Loucy (cell line): ENCODE measurements around the gene STX11.

Experiments
- H2AFZ ChIP-seq: fragments of 200-600 bp; sonication (generic); 2 replicates; pipeline ENCODE4 v1.6.0; 2016; ENCODE audit warnings: antibody characterized with exemption, mild to moderate bottlenecking, low read length, moderate library complexity
- H3F3A ChIP-seq: fragments of 200-600 bp; 2 replicates; pipeline ENCODE4 v1.6.0; 2016; ENCODE audit warnings: antibody characterized with exemption, low read depth, mild to moderate bottlenecking
- H3K27me3 ChIP-seq: fragments of 200-600 bp; sonication (generic); 2 replicates; pipeline ENCODE4 v1.6.1; 2014; ENCODE audit warnings: low read length, mild to moderate bottlenecking; ENCODE audit not compliant: insufficient read depth, poor library complexity, severe bottlenecking
- H3K36me3 ChIP-seq: fragments of 200-600 bp; sonication (generic); 2 replicates; pipeline ENCODE4 v1.6.1; 2016; ENCODE audit warnings: low read length; ENCODE audit not compliant: insufficient read depth
- H3K4me1 ChIP-seq: fragments of 200-600 bp; sonication (generic); 2 replicates; pipeline ENCODE4 v1.5.1; 2014; ENCODE audit warnings: low read length, mild to moderate bottlenecking; ENCODE audit not compliant: insufficient read depth, poor library complexity, severe bottlenecking
- H3K4me2 ChIP-seq: fragments of 200-600 bp; sonication (generic); 2 replicates; pipeline ENCODE4 v1.6.0; 2014; ENCODE audit warnings: antibody characterized with exemption, low read length, low read depth, mild to moderate bottlenecking; ENCODE audit not compliant: poor library complexity, severe bottlenecking
- H3K4me3 ChIP-seq: fragments of 200-600 bp; sonication (generic); 2 replicates; pipeline ENCODE4 v1.5.1; 2014; ENCODE audit warnings: low read length, mild to moderate bottlenecking, mixed read lengths; ENCODE audit not compliant: poor library complexity, severe bottlenecking
- H3K79me2 ChIP-seq: fragments of 200-600 bp; sonication (generic); 2 replicates; pipeline ENCODE4 v1.6.1; 2014; ENCODE audit warnings: low read length; ENCODE audit not compliant: insufficient read depth
- H3K9ac ChIP-seq: fragments of 200-600 bp; sonication (generic); 2 replicates; pipeline ENCODE4 v1.6.0; 2014; ENCODE audit warnings: mild to moderate bottlenecking, low read depth, low read length, moderate library complexity; ENCODE audit not compliant: poor library complexity, severe bottlenecking
- H3K9me2 ChIP-seq: fragments of 200-600 bp; sonication (generic); replicated peaks from 2 replicates; pipeline ENCODE4 v1.6.1; 2016; ENCODE audit warnings: low read depth, low read length, mixed read lengths
- H3K9me3 ChIP-seq: fragments of 200-600 bp; sonication (generic); 2 replicates; pipeline ENCODE4 v1.6.1; 2014; ENCODE audit warnings: mild to moderate bottlenecking, antibody characterized with exemption, low read length, low read depth; ENCODE audit not compliant: insufficient read depth
- H4K20me1 ChIP-seq: fragments of 200-600 bp; sonication (generic); 2 replicates; pipeline ENCODE4 v1.6.0; 2014; ENCODE audit warnings: antibody characterized with exemption, low read length, mild to moderate bottlenecking; ENCODE audit not compliant: insufficient read depth, poor library complexity, severe bottlenecking
- EZH2phosphoT487 ChIP-seq: fragments of 200-600 bp; IDR thresholded peaks from 2 replicates; pipeline ENCODE4 v1.6.1; 2018; ENCODE audit warnings: antibody characterized with exemption, mild to moderate bottlenecking, moderate library complexity, borderline replicate concordance
- TF ChIP-seq, protein P1 (sequence below): fragments of 200-600 bp; sonication (generic); conservative IDR thresholded peaks from 2 replicates; pipeline ENCODE4 v1.5.1; 2014; ENCODE audit warnings: mild to moderate bottlenecking, antibody characterized with exemption, low read length

Gene STX11

GRCh38 chr6:144149558-144149893 is 791 bp upstream of the STX11 start:
- H3K36me3 ChIP-seq = no peaks in the 10 kb centered on the region
- H3K9me2 ChIP-seq = no peaks in the 10 kb centered on the region
- H4K20me1 ChIP-seq = no peaks in the 10 kb centered on the region
- TF ChIP-seq, protein P1, sequence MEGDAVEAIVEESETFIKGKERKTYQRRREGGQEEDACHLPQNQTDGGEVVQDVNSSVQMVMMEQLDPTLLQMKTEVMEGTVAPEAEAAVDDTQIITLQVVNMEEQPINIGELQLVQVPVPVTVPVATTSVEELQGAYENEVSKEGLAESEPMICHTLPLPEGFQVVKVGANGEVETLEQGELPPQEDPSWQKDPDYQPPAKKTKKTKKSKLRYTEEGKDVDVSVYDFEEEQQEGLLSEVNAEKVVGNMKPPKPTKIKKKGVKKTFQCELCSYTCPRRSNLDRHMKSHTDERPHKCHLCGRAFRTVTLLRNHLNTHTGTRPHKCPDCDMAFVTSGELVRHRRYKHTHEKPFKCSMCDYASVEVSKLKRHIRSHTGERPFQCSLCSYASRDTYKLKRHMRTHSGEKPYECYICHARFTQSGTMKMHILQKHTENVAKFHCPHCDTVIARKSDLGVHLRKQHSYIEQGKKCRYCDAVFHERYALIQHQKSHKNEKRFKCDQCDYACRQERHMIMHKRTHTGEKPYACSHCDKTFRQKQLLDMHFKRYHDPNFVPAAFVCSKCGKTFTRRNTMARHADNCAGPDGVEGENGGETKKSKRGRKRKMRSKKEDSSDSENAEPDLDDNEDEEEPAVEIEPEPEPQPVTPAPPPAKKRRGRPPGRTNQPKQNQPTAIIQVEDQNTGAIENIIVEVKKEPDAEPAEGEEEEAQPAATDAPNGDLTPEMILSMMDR = no peak
- no peak for TF ChIP-seq EZH2phosphoT487
- no peaks in the 10 kb centered on the region for H3K79me2 ChIP-seq
- peaks cover 7% of the 10 kb centered on the region for H3K4me1 ChIP-seq
- H3K27me3 ChIP-seq = no peaks in the 10 kb centered on the region
- H3K4me3 ChIP-seq = peak overlapping the region; percentile 78
- H3K9ac ChIP-seq = no peak overlapping the region
- H3K4me2 ChIP-seq = peak overlapping the region; percentile 91
- no peaks in the 10 kb centered on the region for H3K9me3 ChIP-seq
- H2AFZ ChIP-seq = peak overlapping the region; percentile 94; the same call in 1 of the 2 replicates
- no peaks in the 10 kb centered on the region for H3F3A ChIP-seq

DNA sequence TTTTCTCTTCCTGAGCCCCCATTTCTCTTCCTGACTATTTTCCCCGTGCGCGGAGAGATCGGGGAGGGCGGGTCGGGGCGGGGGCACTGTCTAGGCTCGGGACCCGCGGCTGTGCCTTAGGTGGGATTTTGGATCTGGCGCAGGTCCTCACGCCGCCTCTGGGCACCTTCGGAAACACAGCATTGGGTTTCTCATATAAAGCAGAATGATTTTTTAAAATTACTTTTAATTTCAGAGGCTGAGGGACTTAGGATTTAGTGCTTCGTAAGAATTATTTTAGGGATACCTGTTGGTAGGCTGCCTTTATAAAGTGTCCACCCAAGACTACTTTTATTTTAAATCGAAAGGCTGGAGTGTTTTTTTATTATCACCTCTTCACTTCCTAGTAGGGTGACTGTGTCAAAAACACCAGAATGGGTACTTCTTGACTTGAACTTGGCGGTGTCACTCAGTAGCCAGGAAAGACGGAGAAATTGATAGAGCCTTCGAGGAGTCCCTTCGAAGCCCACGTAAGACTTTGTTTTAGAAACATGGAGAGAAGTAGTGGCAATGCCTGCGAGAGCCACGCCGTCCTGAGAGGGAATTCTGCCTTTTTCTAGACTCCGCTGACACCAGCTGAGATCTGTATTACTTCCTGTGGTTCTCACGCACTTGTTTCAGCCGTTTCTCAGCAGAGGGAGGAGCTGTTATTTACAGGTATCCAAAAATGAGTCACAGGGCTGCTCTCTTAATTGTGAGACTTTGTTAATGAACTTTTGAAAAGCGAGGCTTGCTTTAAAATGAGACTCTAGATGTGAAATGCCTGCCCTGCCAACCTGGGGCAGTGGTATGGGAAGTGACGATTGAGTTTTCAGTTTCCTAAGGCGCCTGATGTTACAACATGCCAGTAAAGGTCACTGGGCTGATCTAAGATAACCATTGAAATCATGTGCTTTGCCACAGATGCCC is 667 bp downstream of the STX11 start:
- peak overlapping the region; percentile 91 for H3K4me2 ChIP-seq
- peak overlapping the region; percentile 78 for H3K4me3 ChIP-seq
- H3K27me3 ChIP-seq = no peaks in the 10 kb centered on the region
- H3K9me3 ChIP-seq = no peaks in the 10 kb centered on the region
- no peaks in the 10 kb centered on the region for H4K20me1 ChIP-seq
- no peaks in the 10 kb centered on the region for H3K79me2 ChIP-seq
- H2AFZ ChIP-seq = peak overlapping the region; percentile 94
- TF ChIP-seq, protein P1 = peak; percentile 58
- TF ChIP-seq EZH2phosphoT487 = no peak
- H3F3A ChIP-seq = no peaks in the 10 kb centered on the region
- H3K4me1 ChIP-seq = peaks cover 7% of the 10 kb centered on the region
- peak overlapping the region; percentile 49 for H3K9ac ChIP-seq
- H3K9me2 ChIP-seq = no peaks in the 10 kb centered on the region
- H3K36me3 ChIP-seq = no peaks in the 10 kb centered on the region

- Histone ChIP-seq H3K79me2 (no peaks in the 10 kb centered on the region), H2AFZ (no peak overlapping the region), H3K4me1 (peaks cover 7% of the 10 kb centered on the region), H3K9me2 (no peaks in the 10 kb centered on the region), H3K4me2 (no peak overlapping the region), H3K27me3 (no peaks in the 10 kb centered on the region), H3F3A (no peaks in the 10 kb centered on the region), H3K36me3 (no peaks in the 10 kb centered on the region), H4K20me1 (no peaks in the 10 kb centered on the region), H3K4me3 (no peak overlapping the region), H3K9ac (no peak overlapping the region), H3K9me3 (no peaks in the 10 kb centered on the region)
- no peak for TF ChIP-seq EZH2phosphoT487
Measured at GRCh38 chr6:144152334-144152900, 2.1 kb downstream of the STX11 start.
